Neuronal stem cell (in vitro differentiated cells): ENCODE results near the gene COPS9.
A peak's percentile ranks its signal among the peaks of the same experiment; 100 is the strongest.

Experiments
- DNase-seq: peaks from one replicate; pipeline ENCODE4 v3.0.0-alpha.2; 2013; ENCODE audit warnings: low spot score
- H2AFZ ChIP-seq: one replicate; pipeline ENCODE4 v1.6.1; 2013; ENCODE audit warnings: mild to moderate bottlenecking, low read length, inconsistent platforms
- H2AK5ac ChIP-seq: 2 replicates; pipeline ENCODE4 v1.6.1; 2013; ENCODE audit warnings: low read depth, mild to moderate bottlenecking, inconsistent platforms, low read length, moderate library complexity, mixed read lengths
- H2BK120ac ChIP-seq: 2 replicates; pipeline ENCODE4 v1.6.1; 2013; ENCODE audit warnings: low read depth, mild to moderate bottlenecking, inconsistent platforms, low read length, moderate library complexity, mixed read lengths
- H2BK12ac ChIP-seq: one replicate; pipeline ENCODE4 v1.6.1; 2013; ENCODE audit warnings: low read length, inconsistent platforms
- H2BK15ac ChIP-seq: 2 replicates; pipeline ENCODE4 v1.6.1; 2013; ENCODE audit warnings: mild to moderate bottlenecking, low read length, inconsistent platforms, mixed read lengths
- H2BK5ac ChIP-seq: one replicate; pipeline ENCODE4 v1.6.1; 2013; ENCODE audit warnings: inconsistent platforms, mild to moderate bottlenecking, low read length, moderate library complexity
- H3K14ac ChIP-seq: one replicate; pipeline ENCODE4 v1.6.1; 2013; ENCODE audit warnings: low read length, inconsistent platforms
- H3K18ac ChIP-seq: 2 replicates; pipeline ENCODE4 v1.6.1; 2013; ENCODE audit warnings: low read length, inconsistent platforms
- H3K23ac ChIP-seq: 2 replicates; pipeline ENCODE4 v1.6.1; 2013; ENCODE audit warnings: low read depth, mild to moderate bottlenecking, mixed read lengths, low read length, inconsistent platforms; ENCODE audit not compliant: poor library complexity
- H3K27ac ChIP-seq: replicated peaks from 3 replicates; pipeline ENCODE4 v1.5.1; 2013; ENCODE audit warnings: low read length, inconsistent platforms
- H3K27me3 ChIP-seq, 3 experiments: 2 replicates each; pipeline ENCODE4 v1.6.1; 2013; ENCODE audit warnings: low read length in 3 of 3, mild to moderate bottlenecking in 2 of 3, inconsistent platforms in 1 of 3, low read depth in 1 of 3, mixed read lengths in 1 of 3, moderate library complexity in 1 of 3; ENCODE audit not compliant: control insufficient read depth in 3 of 3, insufficient read depth in 3 of 3
- H3K36me3 ChIP-seq, 2 donors: replicated peaks in 1 of 2; 2 replicates each; pipeline ENCODE4 v1.6.1; 2013; ENCODE audit warnings: low read length in 2 of 2; ENCODE audit not compliant: control insufficient read depth in 2 of 2, insufficient read depth in 2 of 2
- H3K4ac ChIP-seq: 2 replicates; pipeline ENCODE4 v1.6.1; 2013; ENCODE audit warnings: inconsistent platforms, mild to moderate bottlenecking, low read length, moderate library complexity
- H3K4me1 ChIP-seq, 2 donors: 1 replicate in 1 of 2; 2 replicates in 1 of 2; pipeline ENCODE4 v1.6.1; 2013; ENCODE audit warnings: low read length in 2 of 2, low read depth in 1 of 2; ENCODE audit not compliant: control insufficient read depth in 2 of 2, insufficient read depth in 1 of 2
- H3K4me2 ChIP-seq: one replicate; pipeline ENCODE4 v1.6.1; 2013; ENCODE audit warnings: mild to moderate bottlenecking, low read length, inconsistent platforms; ENCODE audit not compliant: insufficient read depth, poor library complexity, severe bottlenecking
- H3K4me3 ChIP-seq, 2 donors: 2 replicates each; pipeline ENCODE4 v1.5.1; 2013; ENCODE audit warnings: low read length in 2 of 2, mild to moderate bottlenecking in 2 of 2, inconsistent platforms in 1 of 2, moderate library complexity in 1 of 2
- H3K79me1 ChIP-seq: one replicate; pipeline ENCODE4 v1.6.1; 2013; ENCODE audit warnings: low read depth, mild to moderate bottlenecking, inconsistent platforms, low read length, moderate library complexity
- H3K9ac ChIP-seq: one replicate; pipeline ENCODE4 v1.6.1; 2013; ENCODE audit warnings: mild to moderate bottlenecking, low read depth, low read length, inconsistent platforms; ENCODE audit not compliant: poor library complexity
- H3K9me3 ChIP-seq, 2 donors: replicated peaks in 1 of 2; 2 replicates each; pipeline versions ENCODE3 to v1.6.1; 2013; ENCODE audit warnings: low read length in 2 of 2, mild to moderate bottlenecking in 2 of 2, inconsistent platforms in 1 of 2, low read depth in 1 of 2, mixed read lengths in 1 of 2, moderate library complexity in 1 of 2; ENCODE audit not compliant: control insufficient read depth in 2 of 2, insufficient read depth in 1 of 2
- H4K8ac ChIP-seq: one replicate; pipeline ENCODE4 v1.6.1; 2013; ENCODE audit warnings: low read depth, mild to moderate bottlenecking, inconsistent platforms, low read length, moderate library complexity
- H4K91ac ChIP-seq: one replicate; pipeline ENCODE4 v1.6.1; 2013; ENCODE audit warnings: low read length, low read depth, mild to moderate bottlenecking, inconsistent platforms; ENCODE audit not compliant: poor library complexity
- WGBS, 2 donors: extraction: QIAGEN DNeasy Blood & Tissue Kit; methylation state at CpG; one replicate each; pipeline ENCODE4 v1.1.7; 2013; ENCODE audit warnings: missing lambda C conversion rate in 2 of 2, mixed read lengths in 1 of 2; ENCODE audit not compliant: insufficient read length in 2 of 2, insufficient replicate concordance in 1 of 2; ENCODE audit errors: extremely low coverage in 2 of 2; 5-methylcytosine and 5-hydroxymethylcytosine counted together

The COPS9 gene

GRCh38 chr2:240165661-240166060, 29.6 kb upstream of the COPS9 start:
- H2BK15ac ChIP-seq: peak overlapping the region; percentile 93
- peaks cover 0 to 5% of the 10 kb centered on the region in 2 donors for H3K36me3 ChIP-seq
- H4K91ac ChIP-seq: no peak overlapping the region
- H3K23ac ChIP-seq: no peak overlapping the region
- peak overlapping the region; percentile 77 for H2BK120ac ChIP-seq
- peaks cover 4 to 10% of the 10 kb centered on the region in 2 donors for H3K4me1 ChIP-seq
- H3K9me3 ChIP-seq: peaks cover 0 to 8% of the 10 kb centered on the region in 2 donors
- H3K9ac ChIP-seq: no peak overlapping the region
- no peak overlapping the region for H3K14ac ChIP-seq
- no CpG with 5 or more reads among the region's 4 CpGs for WGBS, 2 donors
- H3K79me1 ChIP-seq: peaks cover 3% of the 10 kb centered on the region
- no peak overlapping the region for H2AFZ ChIP-seq
- H2AK5ac ChIP-seq: peak overlapping the region; percentile 96
- H3K18ac ChIP-seq: peak overlapping the region; percentile 54
- H3K4ac ChIP-seq: no peak overlapping the region
- no peak overlapping the region for H3K4me2 ChIP-seq
- H2BK5ac ChIP-seq: no peak overlapping the region
- no peak overlapping the region for H3K4me3 ChIP-seq
- DNase-seq: no peak
- no peak overlapping the region for H2BK12ac ChIP-seq
- no peak overlapping the region for H3K27ac ChIP-seq
- no peak overlapping the region for H4K8ac ChIP-seq
- peaks cover 0 to 4% (median 0%) of the 10 kb centered on the region in 3 experiments for H3K27me3 ChIP-seq

- H3K18ac ChIP-seq: peak overlapping the region; percentile 74
- no peak overlapping the region for H2BK5ac ChIP-seq
- H3K9ac ChIP-seq: peak overlapping the region; percentile 47
- peaks cover 3% of the 10 kb centered on the region for H3K79me1 ChIP-seq
- no CpG with 5 or more reads among the region's 10 CpGs for WGBS, 2 donors
- no peak overlapping the region for H3K27ac ChIP-seq
- H3K36me3 ChIP-seq: peaks cover 0 to 5% of the 10 kb centered on the region in 2 donors
- H3K4me2 ChIP-seq: no peak overlapping the region
- H3K9me3 ChIP-seq: peaks cover 0 to 12% of the 10 kb centered on the region in 2 donors
- no peak overlapping the region for H2BK12ac ChIP-seq
- no peak overlapping the region for H4K8ac ChIP-seq
- no peak overlapping the region for H3K4me3 ChIP-seq
- peaks cover 0 to 4% (median 0%) of the 10 kb centered on the region in 3 experiments for H3K27me3 ChIP-seq
- no peak overlapping the region for H3K4ac ChIP-seq
- no peak for DNase-seq
- no peak overlapping the region for H2BK120ac ChIP-seq
- H4K91ac ChIP-seq: no peak overlapping the region
- peak overlapping the region; percentile 96 for H2AK5ac ChIP-seq
- peak overlapping the region; percentile 25 for H3K23ac ChIP-seq
- peak overlapping the region; percentile 93 for H2BK15ac ChIP-seq
- H3K4me1 ChIP-seq: peaks cover under 1 to 7% of the 10 kb centered on the region in 2 donors
- H3K14ac ChIP-seq: no peak overlapping the region
- no peak overlapping the region for H2AFZ ChIP-seq
Observed at GRCh38 chr2:240165034-240165433, 28.9 kb upstream of the COPS9 start.

GRCh38 chr2:240164586-240164985, 28.5 kb upstream of the COPS9 start:
- Histone ChIP-seq H3K4ac (no peak overlapping the region), H3K4me2 (no peak overlapping the region), H2BK15ac (no peak overlapping the region), H3K9ac (no peak overlapping the region), H3K14ac (no peak overlapping the region), H3K79me1 (peaks cover 3% of the 10 kb centered on the region), H3K4me3 (peak overlapping the region in 1 of 2 donors; percentile 62), H3K23ac (no peak overlapping the region), H3K4me1 (peaks cover 0 to 3% of the 10 kb centered on the region in 2 donors), H3K27ac (no peak overlapping the region), H2BK5ac (no peak overlapping the region), H2BK12ac (no peak overlapping the region), H3K18ac (no peak overlapping the region), H4K8ac (no peak overlapping the region), H3K9me3 (peaks cover 0 to 12% of the 10 kb centered on the region in 2 donors), H2AK5ac (peak overlapping the region; percentile 96), H4K91ac (no peak overlapping the region), H2AFZ (no peak overlapping the region), H3K36me3 (peaks cover 0 to 5% of the 10 kb centered on the region in 2 donors), H2BK120ac (no peak overlapping the region), H3K27me3 (peaks cover 0 to 4% (median 0%) of the 10 kb centered on the region in 3 experiments)
- WGBS, 2 donors: no CpG with 5 or more reads among the region's 5 CpGs
- DNase-seq: no peak

- Histone ChIP-seq H3K4me1 (peaks cover 0 to 2% of the 10 kb centered on the region in 2 donors), H3K4me2 (no peak overlapping the region), H2BK120ac (no peak overlapping the region), H3K27me3 (peaks cover 0 to 4% (median 0%) of the 10 kb centered on the region in 3 experiments), H2AFZ (no peak overlapping the region), H3K9me3 (peaks cover 0 to 12% of the 10 kb centered on the region in 2 donors), H4K91ac (peak overlapping the region; percentile 85), H3K36me3 (peaks cover 0 to 5% of the 10 kb centered on the region in 2 donors), H2AK5ac (no peak overlapping the region), H4K8ac (peak overlapping the region; percentile 58), H2BK12ac (no peak overlapping the region), H3K18ac (no peak overlapping the region), H2BK15ac (no peak overlapping the region), H3K23ac (peak overlapping the region; percentile 14), H3K27ac (peak overlapping the region; percentile 20), H3K14ac (peak overlapping the region; percentile 33), H3K9ac (peak overlapping the region; percentile 70), H3K4me3 (peak overlapping the region in 1 of 2 donors; percentile 62), H2BK5ac (no peak overlapping the region), H3K79me1 (peaks cover 3% of the 10 kb centered on the region), H3K4ac (no peak overlapping the region)
- no peak for DNase-seq
- no CpG with 5 or more reads among the region's 4 CpGs for WGBS, 2 donors
Observed at GRCh38 chr2:240163844-240164574, 27.9 kb upstream of the COPS9 start.
